Lower leg skin (tissue), 3 donors: Measurements from ENCODE around the gene TASP1.
"Not testable (repeated sequence)": the region's sequence is repeated elsewhere in the genome, so short reads cannot be mapped to it uniquely, and the experiment has no call there.

ENCODE experiments used
- POLR2A ChIP-seq, 2 donors: fragments of 450-650 bp; IDR thresholded peaks; one replicate each; pipeline ENCODE4 v1.6.1; 2016 to 2017; ENCODE audit warnings: antibody characterized with exemption in 2 of 2, mild to moderate bottlenecking in 1 of 2, moderate library complexity in 1 of 2
- TF ChIP-seq, protein P1 (sequence below), 3 donors: fragments of 450-650 bp; IDR thresholded peaks; one replicate each; pipeline ENCODE4 v1.5.1; 2016; ENCODE audit warnings: antibody characterized with exemption in 3 of 3, mild to moderate bottlenecking in 3 of 3, moderate library complexity in 2 of 3

GRCh38 chr20:13619415-13619814 lies 19.3 kb downstream of the TASP1 start:
- TF ChIP-seq, protein P1, sequence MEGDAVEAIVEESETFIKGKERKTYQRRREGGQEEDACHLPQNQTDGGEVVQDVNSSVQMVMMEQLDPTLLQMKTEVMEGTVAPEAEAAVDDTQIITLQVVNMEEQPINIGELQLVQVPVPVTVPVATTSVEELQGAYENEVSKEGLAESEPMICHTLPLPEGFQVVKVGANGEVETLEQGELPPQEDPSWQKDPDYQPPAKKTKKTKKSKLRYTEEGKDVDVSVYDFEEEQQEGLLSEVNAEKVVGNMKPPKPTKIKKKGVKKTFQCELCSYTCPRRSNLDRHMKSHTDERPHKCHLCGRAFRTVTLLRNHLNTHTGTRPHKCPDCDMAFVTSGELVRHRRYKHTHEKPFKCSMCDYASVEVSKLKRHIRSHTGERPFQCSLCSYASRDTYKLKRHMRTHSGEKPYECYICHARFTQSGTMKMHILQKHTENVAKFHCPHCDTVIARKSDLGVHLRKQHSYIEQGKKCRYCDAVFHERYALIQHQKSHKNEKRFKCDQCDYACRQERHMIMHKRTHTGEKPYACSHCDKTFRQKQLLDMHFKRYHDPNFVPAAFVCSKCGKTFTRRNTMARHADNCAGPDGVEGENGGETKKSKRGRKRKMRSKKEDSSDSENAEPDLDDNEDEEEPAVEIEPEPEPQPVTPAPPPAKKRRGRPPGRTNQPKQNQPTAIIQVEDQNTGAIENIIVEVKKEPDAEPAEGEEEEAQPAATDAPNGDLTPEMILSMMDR (IDR thresholded peaks at IDR 0.05), result not testable (repeated sequence)
- TF ChIP-seq POLR2A (IDR thresholded peaks at IDR 0.05), result not testable (repeated sequence)
